Chondrocyte (in vitro differentiated cells): ENCODE data around the gene FAM110A. TPM values are rescaled to one million over a fixed set of nuclear protein-coding genes. Genes with fewer than 3 reads are reported as not detected.

Experiments used
- DNase-seq: peaks from one replicate; pipeline ENCODE4 v3.0.0; 2021; ENCODE audit warnings: mixed read lengths, low spot score
- H3K27ac Mint-ChIP-seq: one replicate; pipeline ENCODE4 v1.8.0; 2021; ENCODE audit warnings: mild to moderate bottlenecking, moderate library complexity, mixed read lengths; ENCODE audit not compliant: unreplicated experiment
- H3K27me3 Mint-ChIP-seq: 2 replicates; pipeline ENCODE4 v1.8.0; 2021; ENCODE audit warnings: low read depth, mixed read lengths
- H3K36me3 Mint-ChIP-seq: 2 replicates; pipeline ENCODE4 v1.8.0; 2021; ENCODE audit warnings: low read depth, mixed read lengths
- H3K4me1 Mint-ChIP-seq: 2 replicates; pipeline ENCODE4 v1.8.0; 2021; ENCODE audit warnings: low read depth, mild to moderate bottlenecking, mixed read lengths
- H3K4me3 Mint-ChIP-seq: one replicate; pipeline ENCODE4 v1.8.0; 2021; ENCODE audit warnings: mild to moderate bottlenecking, moderate library complexity, mixed read lengths; ENCODE audit not compliant: unreplicated experiment
- H3K9me3 Mint-ChIP-seq: 2 replicates; pipeline ENCODE4 v1.8.0; 2021; ENCODE audit warnings: low read depth, mixed read lengths
- total RNA-seq: library from RNA; stranded (reverse); gene quantifications from 3 replicates; pipeline ENCODE4 v1.2.1, GENCODE V29; 2021
- TF ChIP-seq, protein P1 (sequence below): fragments of 200-600 bp; sonication (generic); IDR thresholded peaks from 2 replicates; pipeline ENCODE4 v1.5.0; 2021; ENCODE audit warnings: antibody characterized with exemption, mild to moderate bottlenecking, moderate library complexity

FAM110A gene
- total RNA-seq, 1 donor from 2014 or later: 2.6 TPM

DNA sequence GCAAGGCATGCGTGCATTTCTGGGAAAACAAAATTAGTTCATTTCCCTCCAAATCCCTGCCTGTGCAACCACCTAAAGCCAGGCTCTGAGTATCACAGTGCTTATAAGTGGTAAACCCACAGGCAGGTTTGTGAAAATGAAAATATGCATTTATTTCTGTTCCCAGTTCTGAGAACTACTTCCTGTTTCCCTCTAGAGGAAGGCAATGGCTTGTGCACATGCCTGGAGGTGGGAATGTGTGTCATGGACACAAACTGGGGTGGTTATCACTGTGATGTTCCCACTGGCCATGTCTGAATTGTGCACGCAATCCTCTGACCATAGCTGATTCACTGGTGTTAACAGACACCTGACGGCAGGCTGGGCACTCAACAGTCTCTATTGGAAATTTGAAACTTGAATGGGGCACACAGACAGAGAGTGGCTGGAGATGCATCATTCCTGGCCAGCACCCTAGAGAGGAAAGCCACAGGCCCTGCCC, 26.3 kb downstream of the FAM110A start:
- Mint-ChIP-seq H3K27ac (no peak overlapping the region), H3K9me3 (no peaks in the 10 kb centered on the region), H3K4me3 (no peak overlapping the region), H3K27me3 (peaks cover 6% of the 10 kb centered on the region), H3K36me3 (no peaks in the 10 kb centered on the region), H3K4me1 (peaks cover 16% of the 10 kb centered on the region)
- TF ChIP-seq, protein P1, sequence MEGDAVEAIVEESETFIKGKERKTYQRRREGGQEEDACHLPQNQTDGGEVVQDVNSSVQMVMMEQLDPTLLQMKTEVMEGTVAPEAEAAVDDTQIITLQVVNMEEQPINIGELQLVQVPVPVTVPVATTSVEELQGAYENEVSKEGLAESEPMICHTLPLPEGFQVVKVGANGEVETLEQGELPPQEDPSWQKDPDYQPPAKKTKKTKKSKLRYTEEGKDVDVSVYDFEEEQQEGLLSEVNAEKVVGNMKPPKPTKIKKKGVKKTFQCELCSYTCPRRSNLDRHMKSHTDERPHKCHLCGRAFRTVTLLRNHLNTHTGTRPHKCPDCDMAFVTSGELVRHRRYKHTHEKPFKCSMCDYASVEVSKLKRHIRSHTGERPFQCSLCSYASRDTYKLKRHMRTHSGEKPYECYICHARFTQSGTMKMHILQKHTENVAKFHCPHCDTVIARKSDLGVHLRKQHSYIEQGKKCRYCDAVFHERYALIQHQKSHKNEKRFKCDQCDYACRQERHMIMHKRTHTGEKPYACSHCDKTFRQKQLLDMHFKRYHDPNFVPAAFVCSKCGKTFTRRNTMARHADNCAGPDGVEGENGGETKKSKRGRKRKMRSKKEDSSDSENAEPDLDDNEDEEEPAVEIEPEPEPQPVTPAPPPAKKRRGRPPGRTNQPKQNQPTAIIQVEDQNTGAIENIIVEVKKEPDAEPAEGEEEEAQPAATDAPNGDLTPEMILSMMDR: peak; percentile 9
- no peak for DNase-seq

DNA sequence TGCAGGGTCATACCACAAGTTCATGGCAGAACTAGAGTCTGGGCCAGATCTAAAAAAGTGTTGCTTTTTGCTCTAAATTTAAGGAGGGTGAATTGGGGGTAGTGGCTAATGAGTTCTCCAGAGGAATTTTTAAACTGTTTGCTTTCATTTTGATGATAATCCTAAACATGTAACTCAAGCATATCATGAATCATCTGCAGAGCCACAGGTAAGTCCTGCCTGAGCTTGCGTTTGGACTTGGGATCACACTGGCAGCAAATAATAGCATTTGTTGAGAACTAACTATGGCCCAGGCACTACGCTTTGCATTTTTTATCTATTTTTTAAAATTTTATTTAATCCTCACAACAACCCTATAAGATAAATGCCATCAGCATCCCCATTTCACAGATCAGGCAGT, 27.4 kb downstream of the FAM110A start:
- TF ChIP-seq, protein P1: no peak
- Mint-ChIP-seq H3K9me3 (no peaks in the 10 kb centered on the region), H3K36me3 (no peaks in the 10 kb centered on the region), H3K27ac (no peak overlapping the region), H3K4me1 (peaks cover 11% of the 10 kb centered on the region), H3K27me3 (peaks cover 12% of the 10 kb centered on the region), H3K4me3 (no peak overlapping the region)
- no peak for DNase-seq

- H3K27me3 Mint-ChIP-seq: peaks cover 16% of the 10 kb centered on the region
- H3K27ac Mint-ChIP-seq: no peak overlapping the region
- TF ChIP-seq, protein P1: no peak
These were observed 31.9 kb downstream of the FAM110A start for GRCh38 chr20:865440-865839.

DNA sequence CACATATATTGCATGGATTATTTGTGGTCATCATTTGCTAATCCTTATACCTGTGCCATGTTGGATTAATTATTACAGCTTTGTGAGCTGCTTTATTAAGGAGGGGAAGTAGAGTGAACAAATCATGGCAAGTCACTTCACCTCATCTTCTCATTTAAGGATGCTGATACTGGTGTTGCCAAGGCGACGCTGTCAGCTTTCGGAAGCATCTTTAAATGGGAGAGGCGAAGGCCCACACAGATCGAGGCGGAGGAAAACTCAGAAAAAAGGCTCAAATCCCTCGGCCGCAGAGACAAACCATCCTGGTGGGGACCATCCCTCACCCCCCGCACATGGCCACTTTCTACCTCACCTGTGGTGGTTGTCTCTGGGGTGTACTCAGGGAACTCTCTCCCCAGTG, 34.8 kb downstream of the FAM110A start:
- no peaks in the 10 kb centered on the region for H3K9me3 Mint-ChIP-seq
- no peaks in the 10 kb centered on the region for H3K36me3 Mint-ChIP-seq
- DNase-seq: no peak
- H3K4me1 Mint-ChIP-seq: no peaks in the 10 kb centered on the region
- TF ChIP-seq, protein P1: no peak
- no peak overlapping the region for H3K4me3 Mint-ChIP-seq
- no peak overlapping the region for H3K27ac Mint-ChIP-seq
- H3K27me3 Mint-ChIP-seq: peaks cover 21% of the 10 kb centered on the region

More at GRCh38 chr20:865440-865839, 31.9 kb downstream of the FAM110A start:
- Mint-ChIP-seq H3K9me3 (no peaks in the 10 kb centered on the region), H3K4me3 (no peak overlapping the region), H3K4me1 (no peaks in the 10 kb centered on the region), H3K36me3 (no peaks in the 10 kb centered on the region)
- DNase-seq: no peak

DNA sequence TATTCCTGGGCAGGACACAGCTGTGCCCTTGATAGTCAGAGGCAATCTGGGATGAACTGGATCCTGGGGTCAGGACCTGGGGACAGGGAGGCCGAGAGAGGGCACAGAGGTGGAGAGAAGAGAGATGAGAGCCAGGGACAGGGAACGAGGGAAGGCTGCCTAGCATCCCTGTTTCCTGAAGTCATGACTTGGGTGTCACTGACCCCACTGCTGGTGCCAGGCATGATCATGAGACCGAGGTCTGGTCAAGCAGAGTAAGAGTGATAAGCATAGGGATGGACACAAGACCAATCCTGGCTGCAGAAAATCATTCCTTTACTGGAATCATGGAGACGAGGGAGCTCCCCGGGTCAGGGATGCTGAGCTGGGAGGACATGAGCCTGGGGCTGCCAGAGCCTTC, 36.1 kb downstream of the FAM110A start:
- TF ChIP-seq, protein P1: no peak
- Mint-ChIP-seq H3K27ac (no peak overlapping the region), H3K36me3 (no peaks in the 10 kb centered on the region), H3K4me3 (no peak overlapping the region), H3K9me3 (no peaks in the 10 kb centered on the region), H3K27me3 (peaks cover 23% of the 10 kb centered on the region), H3K4me1 (no peaks in the 10 kb centered on the region)
- no peak for DNase-seq
